B cell (primary cell): ENCODE measurements around the gene UHRF1. TPM values are rescaled to one million over a fixed set of nuclear protein-coding genes. Genes with fewer than 3 reads are reported as not detected.

Source experiments
- ATAC-seq: fragments of 200-7000 bp; cut with Tn5 transposase; one replicate; pipeline ENCODE4 v1.10.0; 2021; ENCODE audit warnings: low read depth, mild to moderate bottlenecking, moderate number of reproducible peaks, moderate library complexity
- CTCF ChIA-PET: fragments of 350-600 bp; sonication (Branson Sonifier 250); formaldehyde crosslinking; loops from one replicate; lab custom pipeline; 2021; ENCODE audit warnings: antibody characterized with exemption, inconsistent platforms; lab: Charles Lee
- POLR2A ChIA-PET: fragments of 350-600 bp; sonication (Branson Sonifier 250); formaldehyde crosslinking; loops from one replicate; lab custom pipeline; 2021; ENCODE audit warnings: antibody characterized with exemption; lab: Charles Lee
- DNase-seq: peaks from one replicate; pipeline ENCODE4 v3.0.0; 2013
- H2AFZ ChIP-seq: 2 replicates; pipeline ENCODE4 v1.6.1; 2012; ENCODE audit warnings: mild to moderate bottlenecking, low read depth, low read length; ENCODE audit not compliant: insufficient read depth, poor library complexity, severe bottlenecking
- H3K27ac ChIP-seq, 2 donors: 1 replicate in 1 of 2; 2 replicates in 1 of 2; pipeline ENCODE4 v1.5.1; 2012 to 2013; ENCODE audit warnings: low read length in 2 of 2, mild to moderate bottlenecking in 2 of 2, moderate library complexity in 1 of 2
- H3K27me3 ChIP-seq, 4 experiments: fragments of 200-600 bp in 1 of 4; sonication (generic) in 1 of 4; replicated peaks in 1 of 4; 1 replicate in 2 of 4; 2 replicates in 2 of 4; pipeline versions ENCODE4 v1.6.1 to v1.7.0; 2013 to 2016; ENCODE audit warnings: low read length in 3 of 4, mild to moderate bottlenecking in 2 of 4, mixed read lengths in 1 of 4, moderate library complexity in 1 of 4; ENCODE audit not compliant: insufficient read depth in 4 of 4, control insufficient read depth in 3 of 4; ENCODE audit errors: control extremely low read depth in 1 of 4
- H3K36me3 ChIP-seq, 2 experiments: replicated peaks in 1 of 2; 1 replicate in 1 of 2; 2 replicates in 1 of 2; pipeline versions ENCODE4 v1.6.1 to v1.7.1; 2013; ENCODE audit warnings: low read length in 1 of 2; ENCODE audit not compliant: insufficient read depth in 2 of 2, control insufficient read depth in 1 of 2; ENCODE audit errors: control extremely low read depth in 1 of 2, extremely low read depth in 1 of 2
- H3K4me1 ChIP-seq, 2 donors: fragments of 200-600 bp in 1 of 2; sonication (generic) in 1 of 2; 1 replicate in 1 of 2; 2 replicates in 1 of 2; pipeline versions ENCODE4 v1.5.1 to v1.6.1; 2013 to 2017; ENCODE audit warnings: low read length in 2 of 2; ENCODE audit not compliant: control insufficient read depth in 2 of 2, insufficient read depth in 2 of 2
- H3K4me2 ChIP-seq: replicated peaks from 2 replicates; pipeline ENCODE3; 2012; ENCODE audit warnings: mild to moderate bottlenecking, low read depth, low read length; ENCODE audit not compliant: poor library complexity, severe bottlenecking
- H3K4me3 ChIP-seq, 5 experiments: fragments of 200-600 bp in 1 of 5; sonication (generic) in 1 of 5; 1 replicate in 3 of 5; 2 replicates in 2 of 5; pipeline versions ENCODE4 v1.5.1 to v1.7.0; 2011 to 2016; ENCODE audit warnings: low read length in 4 of 5, mild to moderate bottlenecking in 4 of 5, low read depth in 2 of 5, control low read depth in 1 of 5, moderate library complexity in 1 of 5; ENCODE audit not compliant: insufficient read depth in 1 of 5; ENCODE audit errors: control extremely low read depth in 1 of 5, extremely low read depth in 1 of 5
- H3K79me2 ChIP-seq: fragments of 200-600 bp; sonication (generic); one replicate; pipeline ENCODE4 v1.6.0; 2016; ENCODE audit warnings: low read length; ENCODE audit not compliant: control insufficient read depth, insufficient read depth
- H3K9ac ChIP-seq: fragments of 200-600 bp; sonication (generic); 2 replicates; pipeline ENCODE4 v1.6.1; 2017; ENCODE audit warnings: mild to moderate bottlenecking, low read length, moderate library complexity
- H3K9me3 ChIP-seq, 3 donors: one replicate each; pipeline versions ENCODE4 v1.6.1 to v1.7.1; 2013; ENCODE audit warnings: low read length in 2 of 3; ENCODE audit not compliant: control insufficient read depth in 2 of 3, insufficient read depth in 1 of 3; ENCODE audit errors: control extremely low read depth in 1 of 3
- H4K20me1 ChIP-seq: 2 replicates; pipeline ENCODE4 v1.6.0; 2012; ENCODE audit warnings: mild to moderate bottlenecking, low read length; ENCODE audit not compliant: insufficient read depth, control insufficient read depth, poor library complexity, severe bottlenecking
- H3K27ac Mint-ChIP-seq: one replicate; pipeline ENCODE4 v1.8.0; 2021; ENCODE audit warnings: mixed read lengths
- H3K27me3 Mint-ChIP-seq: one replicate; pipeline ENCODE4 v1.8.0; 2021; ENCODE audit warnings: mixed read lengths
- H3K4me1 Mint-ChIP-seq: one replicate; pipeline ENCODE4 v1.8.0; 2021; ENCODE audit warnings: mixed read lengths
- H3K4me3 Mint-ChIP-seq: one replicate; pipeline ENCODE4 v1.8.0; 2021; ENCODE audit warnings: mixed read lengths
- H3K9me3 Mint-ChIP-seq: one replicate; pipeline ENCODE4 v1.8.0; 2022; ENCODE audit warnings: mixed read lengths; ENCODE audit not compliant: insufficient read depth
- CTCF ChIP-seq: fragments of 200-600 bp; IDR thresholded peaks from one replicate; pipeline ENCODE4 v1.8.0; 2022; ENCODE audit warnings: antibody characterized with exemption, mild to moderate bottlenecking
- EZH2 ChIP-seq: IDR thresholded peaks from 2 replicates; pipeline ENCODE4 v1.6.1; 2012; ENCODE audit warnings: borderline replicate concordance, low read depth, mild to moderate bottlenecking, moderate library complexity, low read length; ENCODE audit not compliant: insufficient read depth, poor library complexity, severe bottlenecking
- WGBS: methylation state at CpG from one replicate; pipeline ENCODE4 v1.1.5; 2013; ENCODE audit warnings: missing lambda C conversion rate; ENCODE audit not compliant: insufficient coverage; 5-methylcytosine and 5-hydroxymethylcytosine counted together
- intact Hi-C: fragments of 100-400 bp; cut with micrococcal nuclease; formaldehyde crosslinking; loops from one replicate; pipeline ENCODE4 v1.10.0; 2022
- polyA plus RNA-seq: library from polyadenylated mRNA; depleted of rRNA; stranded (reverse); fragments of >200 nt; gene quantifications from 2 replicates; pipeline ENCODE4 v1.2.3, GENCODE V29; 2012
- total RNA-seq, 2 donors: library from RNA; stranded (reverse); fragments of 120-200 nt in 1 of 2; gene quantifications; 1 replicate in 1 of 2; 2 replicates in 1 of 2; pipeline versions ENCODE4 v1.2.3 to v1.2.4, GENCODE V29; 2013 to 2022

Gene UHRF1
- total and polyA plus RNA-seq, 2 donors (not counting 1 experiment from before 2014, with no cell fraction given), result 0.32 to 0.55 TPM

- H3K4me2 ChIP-seq, result no peak overlapping the region
- H3K27ac ChIP-seq, result no peak overlapping the region
- H3K4me1 Mint-ChIP-seq, result peaks cover 13% of the 10 kb centered on the region
- no peak for TF ChIP-seq EZH2
- no peak for TF ChIP-seq CTCF
- H3K27ac Mint-ChIP-seq, result peak overlapping the region; percentile 3
- intact Hi-C loops, result no loop called here
- DNase-seq (no peak), ATAC-seq (no peak)
- POLR2A ChIA-PET, result interaction anchor here (0.6 kb wide), 1 partner anchor 63 kb away, joined by 5 read pairs; no protein-coding TSS in a partner anchor
- H3K79me2 ChIP-seq, result peaks cover 89% of the 10 kb centered on the region
- WGBS, result 100% methylated on average over 3 of the region's 5 CpGs
- H3K36me3 ChIP-seq, result peaks cover 0 to 4% of the 10 kb centered on the region in 2 experiments
- H2AFZ ChIP-seq, result no peak overlapping the region
- peaks cover 0 to 17% (median 0%) of the 10 kb centered on the region in 3 donors for H3K9me3 ChIP-seq
- H3K4me3 ChIP-seq, result no peak overlapping the region
- peaks cover 62% of the 10 kb centered on the region for H4K20me1 ChIP-seq
- no peaks in the 10 kb centered on the region for H3K27me3 ChIP-seq
- H3K9ac ChIP-seq, result no peak overlapping the region
- H3K4me3 Mint-ChIP-seq, result no peak overlapping the region
- no peaks in the 10 kb centered on the region for H3K4me1 ChIP-seq
- CTCF ChIA-PET, result interaction anchor here (0.7 to 1.2 kb wide), 2 partner anchors 125 to 1097 kb away, joined by 3 read pairs; no protein-coding TSS in a partner anchor
- H3K9me3 Mint-ChIP-seq, result no peaks in the 10 kb centered on the region
- no peaks in the 10 kb centered on the region for H3K27me3 Mint-ChIP-seq
Observed at GRCh38 chr19:4996701-4997100, 87.4 kb downstream of the UHRF1 start.

- Histone ChIP-seq H3K27me3 (no peaks in the 10 kb centered on the region), H3K4me3 (no peak overlapping the region), H3K4me1 (no peaks in the 10 kb centered on the region), H3K27ac (no peak overlapping the region), H3K4me2 (no peak overlapping the region), H3K9me3 (peaks cover 0 to 11% (median 0%) of the 10 kb centered on the region in 3 donors), H2AFZ (no peak overlapping the region), H4K20me1 (peaks cover 60% of the 10 kb centered on the region), H3K79me2 (peaks cover 89% of the 10 kb centered on the region), H3K9ac (no peak overlapping the region), H3K36me3 (peaks cover 0 to 4% of the 10 kb centered on the region in 2 experiments)
- Mint-ChIP-seq H3K4me3 (no peak overlapping the region), H3K4me1 (peaks cover 15% of the 10 kb centered on the region), H3K27me3 (no peaks in the 10 kb centered on the region), H3K27ac (no peak overlapping the region), H3K9me3 (no peaks in the 10 kb centered on the region)
- intact Hi-C loops, result no loop called here
- ChIA-PET CTCF (no interaction called here), POLR2A (no interaction called here)
- TF ChIP-seq CTCF (no peak), EZH2 (no peak)
- DNase-seq (no peak), ATAC-seq (no peak)
- WGBS, result 96% methylated on average over 12 of the region's 12 CpGs
Observed at GRCh38 chr19:4997297-4997696, 88.0 kb downstream of the UHRF1 start.
